Upper lobe of right lung (tissue), 1 donor: ENCODE data around the gene MTARC1. TPM values are rescaled to one million over a fixed set of nuclear protein-coding genes. Genes with fewer than 3 reads are reported as not detected.

ENCODE experiments used
- ATAC-seq: fragments of 200-7000 bp; cut with Tn5 transposase; one replicate; pipeline ENCODE4 v1.9.1; 2020; ENCODE audit warnings: mild to moderate bottlenecking, moderate library complexity
- DNase-seq: peaks from one replicate; pipeline ENCODE4 v3.0.0-alpha.2; 2020
- H3K27ac ChIP-seq: fragments of 200-600 bp; one replicate; pipeline ENCODE4 v1.8.0; 2022
- H3K27me3 ChIP-seq: fragments of 200-600 bp; one replicate; pipeline ENCODE4 v1.8.0; 2022; ENCODE audit warnings: mild to moderate bottlenecking
- H3K36me3 ChIP-seq: fragments of 200-600 bp; one replicate; pipeline ENCODE4 v1.8.0; 2022
- H3K4me1 ChIP-seq: fragments of 200-600 bp; one replicate; pipeline ENCODE4 v1.8.0; 2022
- H3K4me3 ChIP-seq: fragments of 200-600 bp; one replicate; pipeline ENCODE4 v1.8.0; 2022; ENCODE audit warnings: mild to moderate bottlenecking
- H3K9me3 ChIP-seq: fragments of 200-600 bp; one replicate; pipeline ENCODE4 v1.8.0; 2022
- CTCF ChIP-seq: fragments of 200-600 bp; IDR thresholded peaks from one replicate; pipeline ENCODE4 v1.8.0; 2022; ENCODE audit warnings: antibody characterized with exemption
- intact Hi-C: fragments of 100-400 bp; cut with DNase I; formaldehyde crosslinking; loops from one replicate; pipeline ENCODE4 v1.11.0; 2022
- total RNA-seq: library from RNA; stranded (reverse); fragmentation: NEBNext Ultra II Directional; extraction: Animal tissue kit (Norgen Biotek cat#: 25700); gene quantifications from one replicate; pipeline ENCODE4 v1.2.1, GENCODE V29; 2021
- donor health status: DM: no; HTN: yes; CAD: no; lungs with severe emphysema.

MTARC1 gene
- total RNA-seq, 1 donor from 2014 or later, result 25.2 TPM

GRCh38 chr1:220806408-220806807 lies 19.7 kb downstream of the MTARC1 start:
- intact Hi-C loops, result no loop called here
- Histone ChIP-seq H3K4me3 (no peak overlapping the region), H3K27ac (no peak overlapping the region), H3K4me1 (peaks cover 6% of the 10 kb centered on the region), H3K27me3 (no peaks in the 10 kb centered on the region), H3K36me3 (no peaks in the 10 kb centered on the region), H3K9me3 (no peaks in the 10 kb centered on the region)
- DNase-seq (no peak), ATAC-seq (no peak)
- TF ChIP-seq CTCF, result no peak

- DNase-seq (no peak), ATAC-seq (no peak)
- no peaks in the 10 kb centered on the region for H3K27me3 ChIP-seq
- H3K36me3 ChIP-seq, result no peaks in the 10 kb centered on the region
- H3K9me3 ChIP-seq, result no peaks in the 10 kb centered on the region
- H3K4me1 ChIP-seq, result peaks cover 6% of the 10 kb centered on the region
- intact Hi-C loops, result no loop called here
- H3K4me3 ChIP-seq, result no peak overlapping the region
- no peak overlapping the region for H3K27ac ChIP-seq
- no peak for TF ChIP-seq CTCF
These were observed 21.0 kb downstream of the MTARC1 start for GRCh38 chr1:220807726-220808125.

GRCh38 chr1:220808345-220809186 lies 21.9 kb downstream of the MTARC1 start:
- no peak overlapping the region for H3K4me3 ChIP-seq
- no peaks in the 10 kb centered on the region for H3K36me3 ChIP-seq
- peaks cover 6% of the 10 kb centered on the region for H3K4me1 ChIP-seq
- no peaks in the 10 kb centered on the region for H3K27me3 ChIP-seq
- no peak overlapping the region for H3K27ac ChIP-seq
- no peak for TF ChIP-seq CTCF
- intact Hi-C loops, result no loop called here
- no peaks in the 10 kb centered on the region for H3K9me3 ChIP-seq
- DNase-seq (no peak), ATAC-seq (no peak)

GRCh38 chr1:220809187-220809550 lies 22.5 kb downstream of the MTARC1 start:
- H3K4me3 ChIP-seq, result no peak overlapping the region
- H3K4me1 ChIP-seq, result peaks cover 6% of the 10 kb centered on the region
- no peak for TF ChIP-seq CTCF

GRCh38 chr1:220809704-220810103 lies 23.0 kb downstream of the MTARC1 start:
- Histone ChIP-seq H3K9me3 (no peaks in the 10 kb centered on the region), H3K27ac (no peak overlapping the region), H3K27me3 (no peaks in the 10 kb centered on the region), H3K36me3 (no peaks in the 10 kb centered on the region), H3K4me3 (no peak overlapping the region), H3K4me1 (peaks cover 6% of the 10 kb centered on the region)
- ATAC-seq (no peak), DNase-seq (no peak)
- intact Hi-C loops, result no loop called here
- TF ChIP-seq CTCF, result no peak

More at GRCh38 chr1:220809187-220809550, 22.5 kb downstream of the MTARC1 start:
- H3K27ac ChIP-seq, result no peak overlapping the region
- H3K9me3 ChIP-seq, result no peaks in the 10 kb centered on the region
- H3K36me3 ChIP-seq, result no peaks in the 10 kb centered on the region
- H3K27me3 ChIP-seq, result no peaks in the 10 kb centered on the region
- intact Hi-C loops, result no loop called here
- DNase-seq (no peak), ATAC-seq (no peak)
